SK-MEL-5 (cell line): ENCODE measurements around the gene LYRM9. TPM values are rescaled to one million over a fixed set of nuclear protein-coding genes. Genes with fewer than 3 reads are reported as not detected.
"Not testable (repeated sequence)": the region's sequence is repeated elsewhere in the genome, so short reads cannot be mapped to it uniquely, and the experiment has no call there.

Experiments
- DNase-seq: peaks from one replicate; pipeline ENCODE4 v3.0.0-alpha.2; 2016; ENCODE audit warnings: low read depth, low spot score
- in situ Hi-C: cut with HindIII; loops from 2 replicates; pipeline ENCODE4 v1.10.0; 2016; ENCODE audit warnings: low sequenced_read_pairs, high pct_unique_total_duplicates, low pct_unique_long_range_greater_than_20kb
- total RNA-seq: library from RNA; depleted of rRNA; stranded (reverse); fragments of >200 nt; shearing (Covaris generic); gene quantifications from 2 replicates; pipeline ENCODE4 v1.2.3, GENCODE V29; 2014

Gene LYRM9
- total RNA-seq, 1 experiment from 2014 or later = 8.6 TPM

GRCh38 chr17:27888945-27889344 is 4.2 kb downstream of the LYRM9 start:
- in situ Hi-C loops = no loop called here
- peak; percentile 16 for DNase-seq

GRCh38 chr17:27888067-27888466 is 5.1 kb downstream of the LYRM9 start:
- in situ Hi-C loops = no loop called here

GRCh38 chr17:27886348-27886906 is 6.7 kb downstream of the LYRM9 start:
- DNase-seq, in situ Hi-C loops: not testable (repeated sequence)

More at GRCh38 chr17:27888067-27888466, 5.1 kb downstream of the LYRM9 start:
- DNase-seq = no peak

DNA sequence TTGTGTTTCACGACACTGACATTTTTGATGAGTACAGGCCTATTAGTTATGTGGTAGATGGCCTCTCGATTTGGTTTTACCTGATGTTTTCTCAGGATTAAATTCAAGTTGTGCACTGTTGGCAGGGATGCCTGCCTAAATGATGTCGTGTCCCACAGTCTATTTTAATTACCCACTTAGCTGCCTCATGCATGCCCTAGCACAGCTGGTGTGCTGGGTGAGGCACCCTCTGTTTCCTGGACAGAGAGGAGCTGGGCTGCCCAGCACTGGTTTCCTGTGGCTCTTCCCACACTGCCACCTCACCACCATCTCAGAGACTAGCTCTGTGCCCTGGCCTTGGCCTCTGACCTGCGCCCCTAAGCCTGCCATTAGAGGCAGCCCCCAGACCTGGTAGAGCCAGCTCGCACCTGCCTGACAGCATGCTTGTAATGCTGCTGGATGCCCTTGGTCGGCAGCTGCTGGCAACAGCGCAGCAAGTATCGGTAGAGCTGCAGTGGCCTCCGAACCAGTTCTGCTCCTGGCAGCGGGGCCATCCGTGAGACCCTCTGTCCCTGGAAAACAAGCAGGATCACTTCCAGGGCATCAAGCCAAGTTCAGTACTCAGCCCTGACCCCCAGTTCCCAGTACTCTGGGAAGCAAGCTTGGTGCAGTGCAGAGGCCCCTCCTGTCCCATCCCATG is 10.9 kb downstream of the LYRM9 start:
- in situ Hi-C loops = no loop called here
- no peak for DNase-seq

DNA sequence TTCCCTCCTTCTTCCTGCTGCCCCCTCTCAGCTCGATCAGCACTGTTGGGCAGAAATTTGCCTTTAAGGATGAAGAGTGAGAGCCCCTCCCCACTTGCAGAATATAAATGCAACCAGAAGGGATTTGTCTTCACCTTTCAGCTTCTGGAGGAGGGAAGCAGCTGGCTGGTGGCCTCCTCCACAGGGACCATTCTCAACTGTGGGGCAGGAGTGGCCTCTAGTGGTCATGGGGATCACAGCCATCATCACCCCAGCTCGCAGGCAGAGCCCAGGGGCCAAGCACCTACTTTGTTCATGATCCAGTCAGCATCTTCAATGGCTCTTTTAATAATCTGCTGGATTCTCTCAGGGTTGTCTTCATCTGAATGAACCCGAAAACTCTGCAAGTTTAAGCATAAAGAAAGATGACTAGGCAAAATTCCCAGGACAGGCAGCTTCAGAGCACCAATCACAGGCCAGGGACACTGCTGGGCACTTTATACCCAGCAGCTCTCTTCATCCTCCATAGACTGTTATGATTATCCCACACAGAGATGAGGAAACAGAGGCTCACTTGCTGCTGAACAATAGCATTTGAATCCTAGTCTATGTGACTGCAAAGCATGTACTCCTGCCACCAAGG is 13.1 kb downstream of the LYRM9 start:
- peak; percentile 81 for DNase-seq
- in situ Hi-C loops = no loop called here

GRCh38 chr17:27878776-27879562 is 14.2 kb downstream of the LYRM9 start:
- no peak for DNase-seq
- in situ Hi-C loops = no loop called here

GRCh38 chr17:27873746-27874145 is 19.4 kb downstream of the LYRM9 start:
- no peak for DNase-seq
- in situ Hi-C loops = no loop called here

DNA sequence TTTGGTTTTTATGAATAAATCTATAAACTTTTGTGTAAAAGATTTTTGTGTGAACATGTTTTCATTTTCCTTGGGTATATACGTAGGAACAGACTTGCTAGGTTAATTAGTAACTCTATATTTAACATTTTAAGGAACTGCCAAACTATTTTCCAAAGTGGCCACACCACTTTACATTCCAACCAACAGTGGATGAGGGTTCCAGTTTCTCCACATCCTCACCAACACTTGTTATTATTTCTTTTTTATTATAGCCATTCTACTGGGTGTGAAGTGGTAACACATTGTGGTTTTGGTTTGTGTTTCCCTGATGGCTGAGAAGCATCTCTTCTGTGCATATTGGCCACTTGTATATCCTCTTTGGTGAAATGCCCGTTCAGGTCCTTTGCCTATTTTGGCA is 20.0 kb downstream of the LYRM9 start:
- DNase-seq = no peak
- in situ Hi-C loops = no loop called here

DNA sequence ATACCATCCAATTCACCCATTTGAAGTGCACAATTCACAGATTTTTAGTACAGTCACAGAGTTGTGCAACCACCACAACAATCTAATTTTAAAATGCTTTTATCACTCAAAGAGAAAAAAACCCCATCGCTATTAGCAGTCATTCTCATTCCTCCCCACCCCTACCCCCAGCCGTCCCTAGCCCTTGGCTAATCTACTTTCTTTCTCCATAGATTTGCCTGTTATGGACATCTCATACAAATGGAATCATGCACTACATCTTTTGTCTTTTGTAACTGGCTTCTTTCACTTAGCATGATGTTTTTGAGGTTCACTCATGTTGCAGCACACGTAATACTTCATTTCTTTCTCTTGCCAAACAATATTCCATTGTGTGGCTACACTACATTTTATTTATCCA is 20.4 kb downstream of the LYRM9 start:
- DNase-seq = no peak
- in situ Hi-C loops = no loop called here

- DNase-seq = no peak
- in situ Hi-C loops = no loop called here
Measured at GRCh38 chr17:27871407-27871806, 21.8 kb downstream of the LYRM9 start.

GRCh38 chr17:27870345-27870744 is 22.8 kb downstream of the LYRM9 start:
- DNase-seq = no peak
- in situ Hi-C loops = no loop called here

DNA sequence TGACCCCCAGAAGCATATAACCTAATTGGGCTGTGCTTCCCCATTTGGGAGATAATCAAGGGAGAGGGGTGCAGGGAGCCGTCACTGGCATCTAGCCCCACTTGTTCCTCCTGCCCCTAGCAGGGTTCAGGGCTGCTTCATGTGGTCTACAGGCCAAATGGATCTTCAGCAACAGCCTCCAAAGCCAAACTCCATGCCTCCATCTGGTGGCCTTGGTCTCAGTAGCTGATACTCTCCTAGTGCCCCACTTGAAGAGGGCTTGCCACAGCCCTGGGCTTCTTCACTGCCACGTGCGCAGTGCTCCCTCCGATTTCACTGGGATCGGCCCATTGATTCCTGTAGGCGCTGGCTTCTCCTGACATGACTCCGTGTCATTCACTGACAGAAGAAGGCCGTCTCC is 24.6 kb downstream of the LYRM9 start:
- in situ Hi-C loops = no loop called here
- no peak for DNase-seq

GRCh38 chr17:27862840-27863239 is 30.3 kb downstream of the LYRM9 start:
- in situ Hi-C loops = no loop called here
- no peak for DNase-seq

GRCh38 chr17:27862004-27862403 is 31.2 kb downstream of the LYRM9 start:
- DNase-seq = no peak
- in situ Hi-C loops = no loop called here

DNA sequence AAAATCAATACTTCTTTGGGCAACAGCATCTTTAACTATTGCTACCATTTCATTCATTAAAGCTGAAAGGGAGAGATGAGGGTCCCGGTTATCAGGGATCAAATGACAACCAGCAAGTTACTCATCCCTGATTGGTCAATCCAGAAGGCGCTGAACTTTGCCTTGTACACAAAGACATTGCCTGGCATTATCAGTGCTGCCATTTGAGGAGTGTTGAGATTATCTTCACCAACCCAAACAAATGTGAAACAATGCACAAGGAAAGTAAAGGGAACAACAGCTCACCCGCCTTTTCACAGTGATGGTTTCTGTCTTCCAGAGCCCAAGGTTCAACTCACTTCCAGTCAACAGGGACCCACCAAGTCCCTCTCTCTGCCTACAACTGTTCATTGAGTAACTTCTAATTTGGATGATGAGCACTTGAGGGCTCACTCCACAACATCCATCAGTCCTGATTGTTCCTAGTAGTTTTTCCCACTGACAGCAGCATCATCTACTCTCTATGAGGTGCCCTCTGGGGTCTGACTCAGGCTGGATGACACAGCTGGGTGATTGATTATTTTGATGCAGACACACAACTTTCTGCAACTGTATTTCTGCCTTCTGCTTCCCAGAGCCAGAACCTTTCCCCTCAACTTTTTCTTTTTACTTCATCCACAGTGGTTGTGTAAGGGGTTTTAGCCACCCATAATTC is 32.0 kb downstream of the LYRM9 start:
- no peak for DNase-seq
- in situ Hi-C loops = no loop called here

DNA sequence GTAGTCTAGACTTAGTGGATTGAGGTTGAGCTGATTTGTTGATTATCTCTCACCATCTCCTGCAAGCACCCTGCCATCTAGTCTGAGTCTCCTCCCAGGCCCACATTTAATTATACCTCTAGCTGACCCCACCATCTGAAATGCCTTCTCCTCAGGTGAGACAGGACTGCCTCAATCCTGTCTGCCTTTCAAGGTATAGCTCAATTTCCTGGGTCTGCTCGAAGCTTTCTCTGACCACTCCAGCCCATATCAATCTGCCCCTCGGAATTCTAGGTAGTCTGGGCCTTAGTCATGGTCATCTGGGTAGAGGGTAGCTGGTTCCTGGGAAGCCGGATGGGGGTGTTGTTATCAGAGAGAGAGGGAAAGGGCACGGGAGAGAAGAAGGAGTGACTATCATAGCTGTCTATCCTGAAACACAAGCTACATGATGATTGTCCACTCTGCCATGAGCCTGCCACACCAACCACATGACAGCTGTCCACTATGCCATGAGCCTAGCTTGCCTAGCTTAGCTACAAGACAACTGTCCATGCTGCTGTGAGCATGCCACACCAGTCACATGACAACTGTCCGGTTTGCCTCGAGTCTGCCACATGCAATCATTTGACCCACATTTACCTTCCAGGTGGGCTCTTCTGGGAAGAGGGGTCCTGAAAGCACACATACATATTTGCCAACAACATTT is 34.4 kb downstream of the LYRM9 start:
- no peak for DNase-seq
- in situ Hi-C loops = no loop called here

DNA sequence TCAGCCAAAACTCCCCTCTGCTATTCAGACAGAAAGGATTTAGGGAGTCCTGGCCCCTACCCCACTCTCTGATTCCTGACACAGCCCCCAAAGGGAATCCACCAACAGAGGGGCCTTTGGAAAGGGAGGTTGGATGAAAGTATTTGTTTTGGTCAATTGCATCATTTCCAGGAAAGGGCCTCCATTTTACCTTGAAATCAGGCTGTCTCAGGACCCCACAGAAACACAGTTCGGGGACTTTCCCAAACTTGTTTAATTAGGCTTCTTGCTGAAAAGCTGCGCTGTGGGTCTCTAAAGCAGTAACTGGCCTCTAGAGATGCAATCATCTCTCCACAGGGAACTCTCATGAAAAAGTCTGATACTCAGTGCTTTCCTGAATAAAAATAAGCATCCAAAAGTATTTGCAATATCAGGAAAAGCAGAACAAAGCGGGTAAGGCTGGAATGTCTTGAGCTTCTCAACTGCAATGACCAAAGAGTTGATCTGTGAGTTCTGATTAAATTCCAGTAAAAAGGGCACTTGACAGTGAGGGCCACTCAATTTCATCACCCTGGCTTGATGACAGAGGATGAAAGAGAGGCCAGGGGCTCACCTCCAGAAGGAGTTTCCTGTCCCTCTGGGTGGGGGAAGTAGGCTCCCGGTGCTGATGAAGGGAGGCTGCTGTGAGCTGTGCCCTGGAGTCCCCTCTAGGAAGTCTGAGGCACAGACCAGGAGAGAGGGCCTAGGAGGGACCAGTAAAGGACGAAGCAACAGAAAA is 36.3 kb downstream of the LYRM9 start:
- in situ Hi-C loops = no loop called here
- DNase-seq = no peak
